HG03280 (cell line): Measurements from ENCODE around the gene PWWP2B.
"Not testable (repeated sequence)": the region's sequence is repeated elsewhere in the genome, so short reads cannot be mapped to it uniquely, and the experiment has no call there.

Experiments used
- ATAC-seq: cut with Tn5 transposase; IDR thresholded peaks from one replicate; pipeline ENCODE4 v1.9.1; 2021; ENCODE audit warnings: mild to moderate bottlenecking, moderate library complexity; ENCODE audit not compliant: unreplicated experiment

The PWWP2B gene

GRCh38 chr10:132397036-132397541, at the start of gene PWWP2B:
Gene PWWP2B, plus strand, starts transcription at chr10:132397200. Its CDS starts 27 bp downstream, at chr10:132397227.
- peak; percentile 54 for ATAC-seq

GRCh38 chr10:132347211-132347930, 49.6 kb upstream of the PWWP2B start:
- no peak for ATAC-seq

GRCh38 chr10:132347931-132348267, 49.1 kb upstream of the PWWP2B start:
- ATAC-seq = no peak

- ATAC-seq = no peak
Observed at GRCh38 chr10:132349766-132350165, 47.2 kb upstream of the PWWP2B start.

- ATAC-seq = no peak
Observed at GRCh38 chr10:132350391-132350790, 46.6 kb upstream of the PWWP2B start.

GRCh38 chr10:132350946-132351345, 46.1 kb upstream of the PWWP2B start:
- ATAC-seq = no peak

- ATAC-seq = no peak
Observed at GRCh38 chr10:132351611-132352010, 45.4 kb upstream of the PWWP2B start.

GRCh38 chr10:132352462-132353308, 44.3 kb upstream of the PWWP2B start:
- ATAC-seq = not testable (repeated sequence)

GRCh38 chr10:132353456-132354355, 43.3 kb upstream of the PWWP2B start:
- ATAC-seq = no peak

- no peak for ATAC-seq
Observed at GRCh38 chr10:132354356-132355094, 42.5 kb upstream of the PWWP2B start.

GRCh38 chr10:132355297-132355696, 41.7 kb upstream of the PWWP2B start:
- ATAC-seq = no peak

GRCh38 chr10:132355754-132356153, 41.2 kb upstream of the PWWP2B start:
- ATAC-seq = no peak

GRCh38 chr10:132356621-132357195, 40.3 kb upstream of the PWWP2B start:
- no peak for ATAC-seq

GRCh38 chr10:132357286-132358058, 39.5 kb upstream of the PWWP2B start:
- no peak for ATAC-seq

GRCh38 chr10:132359305-132360040, 37.5 kb upstream of the PWWP2B start:
- ATAC-seq = no peak

- ATAC-seq = no peak
Observed at GRCh38 chr10:132360766-132361447, 36.1 kb upstream of the PWWP2B start.

- ATAC-seq = no peak
Observed at GRCh38 chr10:132361581-132362101, 35.4 kb upstream of the PWWP2B start.

GRCh38 chr10:132362151-132362611, 34.8 kb upstream of the PWWP2B start:
- ATAC-seq = no peak
